HG02571 (cell line): ENCODE data around the gene LAMA3.

Experiments
- ATAC-seq: cut with Tn5 transposase; IDR thresholded peaks from one replicate; pipeline ENCODE4 v1.9.1; 2021; ENCODE audit warnings: mild to moderate bottlenecking, moderate library complexity; ENCODE audit not compliant: unreplicated experiment

Gene LAMA3

GRCh38 chr18:23772327-23773024, 83.2 kb downstream of the LAMA3 start:
- no peak for ATAC-seq

GRCh38 chr18:23776306-23776705, 87.1 kb downstream of the LAMA3 start:
- no peak for ATAC-seq

- ATAC-seq = no peak
These were observed 89.6 kb downstream of the LAMA3 start for GRCh38 chr18:23778828-23779227.

GRCh38 chr18:23779696-23780303, 90.5 kb downstream of the LAMA3 start:
- ATAC-seq = no peak

GRCh38 chr18:23784832-23785245, 95.6 kb downstream of the LAMA3 start:
- no peak for ATAC-seq

GRCh38 chr18:23793051-23793450, 103.8 kb downstream of the LAMA3 start:
- ATAC-seq = no peak

DNA sequence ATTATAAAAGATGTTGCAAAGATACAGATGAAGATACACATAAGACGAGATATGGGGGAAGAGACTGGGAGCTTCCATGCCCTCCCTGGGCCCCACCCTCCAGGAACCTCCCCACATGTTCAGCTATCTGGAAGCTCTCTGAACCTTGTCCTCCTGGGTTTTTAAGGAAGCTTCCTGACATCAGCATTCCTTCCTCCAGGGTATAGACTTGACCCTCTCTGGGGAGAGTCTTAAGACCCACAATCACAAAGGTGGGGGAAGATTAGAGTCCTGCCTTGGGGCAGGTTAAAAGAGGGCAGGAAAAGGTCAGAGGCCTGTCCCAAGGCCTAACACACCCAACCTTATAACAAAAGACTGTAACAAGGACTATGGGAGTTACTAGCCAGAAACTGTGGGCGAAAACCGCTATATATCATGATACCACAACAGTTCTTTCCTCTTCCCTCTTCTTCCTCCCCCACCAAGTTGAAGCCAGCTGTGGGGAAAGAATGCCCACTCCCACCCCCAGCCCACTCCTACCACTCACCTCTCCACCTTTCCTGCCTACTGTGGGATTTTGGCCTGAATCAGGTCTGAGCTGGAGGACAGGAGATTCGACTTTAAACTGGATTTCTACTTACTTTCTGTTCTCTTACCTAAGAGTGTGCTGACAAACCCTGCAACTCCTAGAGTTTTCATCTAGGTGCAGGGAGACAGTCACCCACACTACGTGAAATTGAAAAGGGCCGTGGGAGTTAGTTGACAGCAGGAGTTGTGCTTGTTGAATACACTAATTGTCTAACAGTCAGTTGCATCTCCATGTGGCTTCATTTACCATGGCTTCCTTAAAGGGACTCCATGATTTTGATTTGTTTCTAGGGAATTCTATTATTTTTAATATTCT, 105.0 kb downstream of the LAMA3 start:
- ATAC-seq = no peak

DNA sequence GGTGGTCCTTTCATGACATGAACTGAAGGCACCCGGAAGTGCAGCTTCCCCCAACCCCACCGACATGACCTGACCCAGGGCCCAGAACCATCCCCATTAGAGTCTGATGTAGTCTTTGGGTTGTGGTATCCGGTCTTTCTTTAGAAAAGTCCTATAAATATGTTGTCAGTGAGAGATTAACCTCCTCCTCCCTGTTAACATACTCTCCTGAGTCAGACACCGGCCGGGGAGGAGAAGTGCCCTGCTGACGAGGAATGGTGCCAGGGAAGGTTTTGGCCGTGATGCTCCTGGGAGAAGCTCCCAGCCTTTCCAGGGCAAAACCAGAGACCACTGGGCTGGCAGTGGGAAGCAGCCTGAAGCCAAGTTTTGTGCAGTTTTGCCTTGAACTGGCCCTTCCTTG, 109.0 kb downstream of the LAMA3 start:
- no peak for ATAC-seq

GRCh38 chr18:23798824-23799223, 109.6 kb downstream of the LAMA3 start:
- ATAC-seq = no peak

- no peak for ATAC-seq
These were observed 110.3 kb downstream of the LAMA3 start for GRCh38 chr18:23799540-23799939.

DNA sequence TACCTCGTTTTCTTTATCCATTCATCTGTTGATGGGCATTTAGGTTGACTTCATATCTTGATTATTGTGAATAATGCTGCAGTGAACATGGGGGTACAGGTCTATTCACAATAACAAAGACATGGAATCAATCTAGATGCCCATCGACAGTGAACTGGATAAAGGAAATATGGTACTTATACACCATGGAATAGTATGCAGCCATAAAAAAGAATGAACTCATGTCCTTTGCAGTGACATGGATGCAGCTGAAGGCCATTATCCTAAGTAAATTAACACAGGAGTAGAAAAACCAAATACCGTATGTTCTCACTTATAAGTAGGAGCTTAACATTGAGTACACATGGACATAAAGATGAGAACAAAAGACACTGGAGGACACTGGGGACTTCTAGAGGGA, 111.6 kb downstream of the LAMA3 start:
- no peak for ATAC-seq

DNA sequence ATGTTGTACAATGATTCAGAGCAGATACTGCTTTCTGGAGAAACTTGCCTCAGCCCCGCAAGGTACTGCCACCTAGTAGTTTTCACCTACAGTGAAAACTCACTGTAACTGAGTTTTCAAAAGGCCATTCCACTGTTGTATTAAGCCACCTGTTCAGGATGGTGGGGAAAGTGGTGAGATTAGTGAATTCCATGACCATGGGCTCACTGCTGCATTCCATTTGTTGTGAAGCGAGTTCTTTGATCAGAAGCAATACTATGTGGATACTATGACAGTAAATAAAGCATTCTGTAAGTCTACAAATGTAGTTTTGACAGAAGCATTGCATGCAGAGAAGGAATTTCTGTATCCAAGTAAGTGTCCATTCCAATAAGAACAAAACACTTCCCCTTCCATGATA, 113.6 kb downstream of the LAMA3 start:
- no peak for ATAC-seq

DNA sequence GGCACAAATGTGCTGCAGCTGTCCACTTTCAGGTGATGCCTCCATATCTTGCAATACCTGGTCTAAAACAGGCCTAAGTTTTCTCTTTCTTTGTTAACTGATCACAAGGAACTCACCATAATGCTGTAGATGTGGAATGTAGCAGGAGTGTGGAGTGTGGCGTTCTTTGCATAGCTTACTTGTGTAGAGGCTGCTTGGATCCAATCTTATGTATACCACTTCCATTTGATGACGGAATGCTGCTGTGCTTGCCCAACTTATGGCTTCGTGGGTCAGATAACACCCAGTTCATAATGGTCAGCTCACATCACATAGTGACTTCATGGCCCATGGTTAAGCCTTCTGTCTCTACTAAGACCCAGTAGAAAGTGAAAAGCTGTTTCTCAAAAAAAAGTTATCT, 114.5 kb downstream of the LAMA3 start:
- no peak for ATAC-seq

DNA sequence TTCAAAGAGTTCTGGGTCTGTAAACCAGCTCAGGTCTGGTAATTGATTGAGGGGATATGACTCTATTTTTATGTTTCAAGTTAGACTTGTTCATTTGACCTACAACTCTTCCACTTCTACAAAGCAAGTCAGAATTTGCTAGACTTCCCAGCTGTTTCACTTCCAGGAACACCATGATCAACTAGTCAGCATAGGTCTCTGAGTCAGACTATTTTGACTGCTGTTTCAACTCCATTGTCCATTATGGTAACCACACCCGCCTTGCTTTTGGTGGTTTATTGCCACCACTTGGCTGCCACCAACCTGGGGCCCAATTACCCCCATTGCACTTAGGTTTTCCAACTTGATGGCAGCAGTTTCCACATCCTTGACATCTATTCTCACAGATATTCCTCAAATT, 116.6 kb downstream of the LAMA3 start:
- no peak for ATAC-seq

GRCh38 chr18:23809415-23809814, 120.2 kb downstream of the LAMA3 start:
- no peak for ATAC-seq

- ATAC-seq = no peak
These were observed 121.1 kb downstream of the LAMA3 start for GRCh38 chr18:23810396-23810795.

DNA sequence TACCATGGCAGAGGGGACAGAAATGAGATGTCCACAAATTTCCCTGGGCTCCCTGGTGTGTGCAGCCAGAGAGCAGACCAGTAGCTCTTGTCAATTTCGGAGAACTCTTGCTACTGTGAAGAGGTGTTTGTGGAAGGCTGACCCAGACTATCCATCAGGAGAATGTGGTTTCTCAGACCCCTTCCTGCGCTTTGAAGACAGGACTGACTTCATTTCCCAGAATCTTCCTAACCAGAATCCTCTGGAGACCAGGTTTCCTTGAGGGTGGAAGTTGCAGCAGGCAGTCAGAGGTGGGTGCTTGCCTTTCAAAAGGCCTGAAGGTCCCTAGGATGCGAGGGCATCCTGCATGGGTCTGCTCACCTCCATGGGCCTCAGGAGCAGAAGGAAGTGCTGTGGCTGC, 121.9 kb downstream of the LAMA3 start:
- no peak for ATAC-seq

GRCh38 chr18:23812546-23813440, 123.5 kb downstream of the LAMA3 start:
- ATAC-seq = no peak

GRCh38 chr18:23814991-23815614, 125.8 kb downstream of the LAMA3 start:
- ATAC-seq = no peak

GRCh38 chr18:23816021-23816420, 126.8 kb downstream of the LAMA3 start:
- ATAC-seq = no peak
